GM21619 (cell line): ENCODE results near the gene S100A3.
"Not testable (repeated sequence)": the region's sequence is repeated elsewhere in the genome, so short reads cannot be mapped to it uniquely, and the experiment has no call there.

Experiments used
- ATAC-seq: cut with Tn5 transposase; IDR thresholded peaks from one replicate; pipeline ENCODE4 v1.9.1; 2021; ENCODE audit not compliant: unreplicated experiment

The S100A3 gene

GRCh38 chr1:153548722-153549688 is at the start of gene S100A3:
S100A3 (minus strand) TSS chr1:153549258; CDS start chr1:153548485, 773 bp downstream.
- no peak for ATAC-seq

GRCh38 chr1:153598309-153599172 is 49.5 kb upstream of the S100A3 start:
- peak; percentile 99 for ATAC-seq

- no peak for ATAC-seq
Observed at GRCh38 chr1:153597206-153597605, 48.1 kb upstream of the S100A3 start.

- no peak for ATAC-seq
Observed at GRCh38 chr1:153592748-153593147, 43.7 kb upstream of the S100A3 start.

- ATAC-seq, result no peak
Observed at GRCh38 chr1:153588482-153588881, 39.4 kb upstream of the S100A3 start.

GRCh38 chr1:153588033-153588432 is 39.0 kb upstream of the S100A3 start:
- not testable (repeated sequence) for ATAC-seq

- ATAC-seq, result no peak
Observed at GRCh38 chr1:153587314-153587713, 38.3 kb upstream of the S100A3 start.

GRCh38 chr1:153586347-153586746 is 37.3 kb upstream of the S100A3 start:
- no peak for ATAC-seq

GRCh38 chr1:153585006-153585405 is 35.9 kb upstream of the S100A3 start:
- ATAC-seq, result no peak

- ATAC-seq, result no peak
Observed at GRCh38 chr1:153583976-153584375, 34.9 kb upstream of the S100A3 start.

GRCh38 chr1:153583514-153583913 is 34.5 kb upstream of the S100A3 start:
- ATAC-seq, result not testable (repeated sequence)

GRCh38 chr1:153582836-153583235 is 33.8 kb upstream of the S100A3 start:
- ATAC-seq, result not testable (repeated sequence)

GRCh38 chr1:153578936-153579335 is 29.9 kb upstream of the S100A3 start:
- no peak for ATAC-seq

- ATAC-seq, result no peak
Observed at GRCh38 chr1:153578490-153578889, 29.4 kb upstream of the S100A3 start.

GRCh38 chr1:153577624-153578051 is 28.6 kb upstream of the S100A3 start:
- ATAC-seq, result no peak

- ATAC-seq, result no peak
Observed at GRCh38 chr1:153577138-153577537, 28.1 kb upstream of the S100A3 start.

- not testable (repeated sequence) for ATAC-seq
Observed at GRCh38 chr1:153575497-153575896, 26.4 kb upstream of the S100A3 start.

- not testable (repeated sequence) for ATAC-seq
Observed at GRCh38 chr1:153575081-153575491, 26.0 kb upstream of the S100A3 start.

- ATAC-seq, result no peak
Observed at GRCh38 chr1:153573351-153573750, 24.3 kb upstream of the S100A3 start.

GRCh38 chr1:153572569-153573015 is 23.5 kb upstream of the S100A3 start:
- no peak for ATAC-seq

GRCh38 chr1:153571706-153572105 is 22.6 kb upstream of the S100A3 start:
- no peak for ATAC-seq
